AG09309 (cell line): Measurements from ENCODE around the gene CNTNAP2.

Experiments
- DNase-seq: peaks from one replicate; pipeline ENCODE4 v3.0.0-alpha.2; 2010; ENCODE audit warnings: low read depth
- H3K4me3 ChIP-seq: 2 replicates; pipeline ENCODE4 v1.5.1; 2011; ENCODE audit warnings: mild to moderate bottlenecking, low read depth, low read length, moderate library complexity; ENCODE audit not compliant: control insufficient read depth
- CTCF ChIP-seq: IDR thresholded peaks from 2 replicates; pipeline ENCODE4 v1.5.1; 2011; ENCODE audit warnings: mild to moderate bottlenecking, low read depth, low read length, inconsistent platforms; ENCODE audit not compliant: insufficient read depth, control insufficient read depth; ENCODE audit errors: missing control alignments

CNTNAP2 gene

DNA sequence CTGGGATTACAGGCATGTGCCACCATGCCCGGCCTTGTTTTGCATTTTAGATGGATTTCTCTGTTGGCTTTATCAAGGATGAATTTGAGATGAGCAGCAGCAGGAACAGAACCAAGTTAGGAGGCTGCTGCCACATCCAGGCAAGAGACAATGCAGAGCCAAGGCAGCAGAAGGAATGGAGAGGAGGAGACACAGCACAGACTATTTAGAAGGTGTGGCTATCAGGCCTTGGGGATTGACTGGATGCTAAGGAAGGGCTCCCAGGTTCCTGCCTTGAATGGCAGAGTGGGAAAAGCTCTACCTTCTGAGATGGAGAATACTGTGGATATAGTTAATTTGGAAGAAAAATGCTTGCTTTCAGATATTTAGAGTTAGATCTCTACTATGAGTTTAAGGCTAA is 1989.3 kb downstream of the CNTNAP2 start:
- no peak for TF ChIP-seq CTCF
- H3K4me3 ChIP-seq = no peak overlapping the region
- no peak for DNase-seq

DNA sequence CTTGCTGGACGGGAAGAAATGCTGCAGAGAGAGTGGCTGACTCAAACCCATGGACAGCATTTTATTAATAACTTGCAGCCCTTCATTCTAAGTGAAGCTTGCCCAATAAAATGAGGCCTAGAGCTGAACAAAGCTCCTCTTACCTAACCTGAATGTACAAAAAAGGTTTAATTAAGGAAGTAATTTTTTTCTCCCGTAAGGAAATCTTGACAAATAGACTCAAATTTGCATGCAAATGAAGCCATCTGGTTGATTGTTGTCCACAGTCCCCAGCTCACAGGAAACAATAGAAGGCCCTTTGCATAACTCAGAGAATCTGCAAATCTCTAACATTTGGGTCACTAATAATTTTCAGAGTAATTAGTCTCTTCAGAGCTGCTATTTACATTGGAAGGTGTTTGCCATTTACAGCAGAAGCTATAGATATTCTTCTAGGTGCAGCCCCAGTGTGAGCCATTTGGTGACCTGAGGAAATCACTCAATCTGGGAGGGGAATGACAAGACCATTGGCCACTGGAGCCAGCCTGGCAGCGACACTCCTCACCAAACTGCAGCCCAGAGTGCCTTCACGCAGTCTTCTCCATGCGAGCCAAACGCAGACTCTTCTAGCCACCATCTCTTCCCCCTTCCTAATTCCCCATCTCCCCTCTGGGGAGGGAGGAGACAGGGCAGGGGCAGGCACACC is 1991.0 kb downstream of the CNTNAP2 start:
- no peak for TF ChIP-seq CTCF
- DNase-seq = no peak
- H3K4me3 ChIP-seq = no peak overlapping the region

GRCh38 chr7:148108381-148108780 is 1991.8 kb downstream of the CNTNAP2 start:
- no peak overlapping the region for H3K4me3 ChIP-seq
- no peak for TF ChIP-seq CTCF
- no peak for DNase-seq

- no peak overlapping the region for H3K4me3 ChIP-seq
- no peak for TF ChIP-seq CTCF
- no peak for DNase-seq
Measured at GRCh38 chr7:148110097-148110868, 1993.7 kb downstream of the CNTNAP2 start.

DNA sequence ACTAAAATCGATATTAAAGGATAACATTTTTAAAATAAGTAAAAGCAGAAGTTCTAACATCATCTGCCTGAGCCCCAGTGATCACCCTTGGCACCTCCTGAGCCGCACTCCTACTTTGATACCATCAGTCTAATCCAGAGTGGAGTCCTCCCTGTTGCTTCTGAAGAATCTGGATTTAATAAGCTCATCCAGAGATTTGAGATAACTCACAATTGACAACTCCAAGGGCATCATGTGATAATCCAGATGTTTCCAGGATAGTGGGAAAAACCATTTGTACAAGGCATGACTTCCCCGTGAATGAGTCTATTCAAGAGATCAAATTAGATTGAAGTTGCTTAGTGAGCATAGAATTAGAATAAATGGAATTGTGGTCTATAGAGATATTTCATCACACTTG is 1998.2 kb downstream of the CNTNAP2 start:
- TF ChIP-seq CTCF = no peak
- H3K4me3 ChIP-seq = no peak overlapping the region
- DNase-seq = no peak

GRCh38 chr7:148115308-148115707 is 1998.7 kb downstream of the CNTNAP2 start:
- DNase-seq = no peak
- H3K4me3 ChIP-seq = no peak overlapping the region
- no peak for TF ChIP-seq CTCF
